ENCODE measurements around the gene ZMIZ2.

Gene ZMIZ2

GRCh38 chr7:44754802-44755697 is 6.4 kb downstream of the ZMIZ2 start:
- DNase-seq = no peak
- in situ Hi-C loops (cut with MboI; ENCODE audit: low pct_unique_long_range_greater_than_20kb, low sequenced_read_pairs) = no loop called here

- DNase-seq = no peak
- in situ Hi-C loops (cut with MboI; ENCODE audit: low pct_unique_long_range_greater_than_20kb, low sequenced_read_pairs) = no loop called here
Observed at GRCh38 chr7:44755698-44756627, 7.3 kb downstream of the ZMIZ2 start.

GRCh38 chr7:44756904-44757303 is 8.3 kb downstream of the ZMIZ2 start:
- in situ Hi-C loops (cut with MboI; ENCODE audit: low pct_unique_long_range_greater_than_20kb, low sequenced_read_pairs) = no loop called here
- DNase-seq = no peak

- DNase-seq = no peak
- in situ Hi-C loops (cut with MboI; ENCODE audit: low pct_unique_long_range_greater_than_20kb, low sequenced_read_pairs) = no loop called here
Observed at GRCh38 chr7:44757311-44757710, 8.7 kb downstream of the ZMIZ2 start.

GRCh38 chr7:44757739-44758138 is 9.1 kb downstream of the ZMIZ2 start:
- in situ Hi-C loops (cut with MboI; ENCODE audit: low pct_unique_long_range_greater_than_20kb, low sequenced_read_pairs) = no loop called here
- DNase-seq = no peak

- no peak for DNase-seq
- in situ Hi-C loops (cut with MboI; ENCODE audit: low pct_unique_long_range_greater_than_20kb, low sequenced_read_pairs) = no loop called here
Observed at GRCh38 chr7:44759246-44759645, 10.6 kb downstream of the ZMIZ2 start.

GRCh38 chr7:44760034-44760580 is 11.5 kb downstream of the ZMIZ2 start:
- no peak for DNase-seq
- in situ Hi-C loops (cut with MboI; ENCODE audit: low pct_unique_long_range_greater_than_20kb, low sequenced_read_pairs) = no loop called here

GRCh38 chr7:44761207-44762161 is 12.8 kb downstream of the ZMIZ2 start:
- DNase-seq = no peak
- in situ Hi-C loops (cut with MboI; ENCODE audit: low pct_unique_long_range_greater_than_20kb, low sequenced_read_pairs) = no loop called here

- in situ Hi-C loops (cut with MboI; ENCODE audit: low pct_unique_long_range_greater_than_20kb, low sequenced_read_pairs) = no loop called here
Observed at GRCh38 chr7:44762300-44762699, 13.7 kb downstream of the ZMIZ2 start.

GRCh38 chr7:44762726-44763522 is 14.3 kb downstream of the ZMIZ2 start:
- in situ Hi-C loops (cut with MboI; ENCODE audit: low pct_unique_long_range_greater_than_20kb, low sequenced_read_pairs) = no loop called here
- DNase-seq = no peak

More at GRCh38 chr7:44762300-44762699, 13.7 kb downstream of the ZMIZ2 start:
- no peak for DNase-seq

- in situ Hi-C loops (cut with MboI; ENCODE audit: low pct_unique_long_range_greater_than_20kb, low sequenced_read_pairs) = no loop called here
- DNase-seq = no peak
Observed at GRCh38 chr7:44764081-44764480, 15.4 kb downstream of the ZMIZ2 start.

GRCh38 chr7:44764665-44765578 is 16.3 kb downstream of the ZMIZ2 start:
- in situ Hi-C loops (cut with MboI; ENCODE audit: low pct_unique_long_range_greater_than_20kb, low sequenced_read_pairs) = no loop called here
- DNase-seq = no peak

GRCh38 chr7:44765579-44766415 is 17.1 kb downstream of the ZMIZ2 start:
- no peak for DNase-seq

GRCh38 chr7:44766416-44766801 is 17.8 kb downstream of the ZMIZ2 start:
- DNase-seq = no peak
- in situ Hi-C loops (cut with MboI; ENCODE audit: low pct_unique_long_range_greater_than_20kb, low sequenced_read_pairs) = no loop called here

More at GRCh38 chr7:44765579-44766415, 17.1 kb downstream of the ZMIZ2 start:
- in situ Hi-C loops (cut with MboI; ENCODE audit: low pct_unique_long_range_greater_than_20kb, low sequenced_read_pairs) = no loop called here

- in situ Hi-C loops (cut with MboI; ENCODE audit: low pct_unique_long_range_greater_than_20kb, low sequenced_read_pairs) = no loop called here
- no peak for DNase-seq
Observed at GRCh38 chr7:44767134-44767911, 18.7 kb downstream of the ZMIZ2 start.

Measured in KBM-7 (cell line).